Adipose tissue (tissue), 3 donors: ENCODE measurements around the gene CPXM2. TPM values are rescaled to one million over a fixed set of nuclear protein-coding genes. Genes with fewer than 3 reads are reported as not detected.
"Not testable (repeated sequence)": the region's sequence is repeated elsewhere in the genome, so short reads cannot be mapped to it uniquely, and the experiment has no call there.

ENCODE experiments used
- H3K27ac ChIP-seq: one replicate; pipeline ENCODE4 v1.5.1; 2013; ENCODE audit warnings: low read depth, low read length
- WGBS, 3 donors: extraction: QIAGEN DNeasy Blood & Tissue Kit; methylation state at CpG; one replicate each; pipeline ENCODE4 v1.1.7; 2013; 5-methylcytosine and 5-hydroxymethylcytosine counted together
- polyA plus RNA-seq, 3 donors: library from polyadenylated mRNA; stranded (reverse); fragments of 200-250 nt; gene quantifications; one replicate each; pipeline ENCODE4 v1.2.3, GENCODE V29; 2013
- donor health status: healthy with polysubstance abuse.
- donor health status: Bipolar disorder and iron deficiency.
- donor health status: healthy.

Gene CPXM2
- polyA plus RNA-seq, 3 donors, result 0.82 to 11.6 (median 4.7) TPM

- WGBS, 3 donors, result 63 to 78% (median 75%) methylated on average over 6 of the region's 6 CpGs
- H3K27ac ChIP-seq, result no peak overlapping the region
Observed at GRCh38 chr10:123744224-123744536, 147.4 kb downstream of the CPXM2 start.

GRCh38 chr10:123743441-123744223 is 148.0 kb downstream of the CPXM2 start:
- 51 to 59% (median 51%) methylated on average over 13 of the region's 13 CpGs for WGBS, 3 donors
- H3K27ac ChIP-seq, result no peak overlapping the region

GRCh38 chr10:123742751-123743440 is 148.7 kb downstream of the CPXM2 start:
- no peak overlapping the region for H3K27ac ChIP-seq
- WGBS, 3 donors, result 57 to 67% (median 66%) methylated on average over 10 of the region's 10 CpGs

GRCh38 chr10:123741711-123742110 is 149.9 kb downstream of the CPXM2 start:
- no peak overlapping the region for H3K27ac ChIP-seq
- 67 to 91% (median 89%) methylated on average over 5 of the region's 5 CpGs for WGBS, 3 donors

- WGBS, 3 donors, result 51 to 76% (median 70%) methylated on average over 7 of the region's 7 CpGs
Observed at GRCh38 chr10:123741146-123741545, 150.5 kb downstream of the CPXM2 start.

GRCh38 chr10:123736917-123737316 is 154.7 kb downstream of the CPXM2 start:
- 78 to 92% (median 92%) methylated on average over 4 of the region's 4 CpGs for WGBS, 3 donors
- not testable (repeated sequence) for H3K27ac ChIP-seq

More at GRCh38 chr10:123741146-123741545, 150.5 kb downstream of the CPXM2 start:
- no peak overlapping the region for H3K27ac ChIP-seq

GRCh38 chr10:123729523-123729922 is 162.1 kb downstream of the CPXM2 start:
- WGBS, 3 donors, result 56 to 76% (median 72%) methylated on average over 6 of the region's 6 CpGs
- no peak overlapping the region for H3K27ac ChIP-seq

- 46 to 65% (median 48%) methylated on average over 2 of the region's 2 CpGs for WGBS, 3 donors
- no peak overlapping the region for H3K27ac ChIP-seq
Observed at GRCh38 chr10:123726836-123727235, 164.8 kb downstream of the CPXM2 start.

- WGBS, 3 donors, result 41 to 65% (median 51%) methylated on average over 3 of the region's 3 CpGs
- H3K27ac ChIP-seq, result no peak overlapping the region
Observed at GRCh38 chr10:123726381-123726780, 165.2 kb downstream of the CPXM2 start.

GRCh38 chr10:123724747-123725146 is 166.9 kb downstream of the CPXM2 start:
- WGBS, 3 donors, result 86 to 91% (median 86%) methylated on average over 12 of the region's 12 CpGs
- H3K27ac ChIP-seq, result no peak overlapping the region

GRCh38 chr10:123722351-123722750 is 169.3 kb downstream of the CPXM2 start:
- WGBS, 3 donors, result 87 to 89% (median 87%) methylated on average over 2 of the region's 2 CpGs
- H3K27ac ChIP-seq, result no peak overlapping the region

GRCh38 chr10:123721441-123722049 is 170.1 kb downstream of the CPXM2 start:
- H3K27ac ChIP-seq, result no peak overlapping the region
- WGBS, 3 donors, result 73 to 78% (median 76%) methylated on average over 9 of the region's 9 CpGs

- 53 to 72% (median 62%) methylated on average over 3 of the region's 3 CpGs for WGBS, 3 donors
- H3K27ac ChIP-seq, result no peak overlapping the region
Observed at GRCh38 chr10:123720536-123720935, 171.1 kb downstream of the CPXM2 start.

- 67 to 83% (median 75%) methylated on average over 4 of the region's 4 CpGs for WGBS, 3 donors
- H3K27ac ChIP-seq, result no peak overlapping the region
Observed at GRCh38 chr10:123718544-123719060, 173.0 kb downstream of the CPXM2 start.

- WGBS, 3 donors, result 80 to 95% (median 83%) methylated on average over 4 of the region's 4 CpGs
- H3K27ac ChIP-seq, result no peak overlapping the region
Observed at GRCh38 chr10:123717336-123717735, 174.3 kb downstream of the CPXM2 start.

GRCh38 chr10:123715546-123715945 is 176.1 kb downstream of the CPXM2 start:
- 58 to 82% (median 74%) methylated on average over 2 of the region's 2 CpGs for WGBS, 3 donors

GRCh38 chr10:123706236-123706635 is 185.4 kb downstream of the CPXM2 start:
- 47 to 78% (median 59%) methylated on average over 4 of the region's 4 CpGs for WGBS, 3 donors
- no peak overlapping the region for H3K27ac ChIP-seq

More at GRCh38 chr10:123715546-123715945, 176.1 kb downstream of the CPXM2 start:
- H3K27ac ChIP-seq, result no peak overlapping the region

- no peak overlapping the region for H3K27ac ChIP-seq
- 18 to 29% (median 19%) methylated on average over 6 of the region's 6 CpGs for WGBS, 3 donors
Observed at GRCh38 chr10:123704812-123705211, 186.8 kb downstream of the CPXM2 start.

- 75 to 87% (median 81%) methylated on average over 8 of the region's 8 CpGs for WGBS, 3 donors
- H3K27ac ChIP-seq, result no peak overlapping the region
Observed at GRCh38 chr10:123704076-123704475, 187.5 kb downstream of the CPXM2 start.
